Neuron (in vitro differentiated cells): ENCODE data around the gene SUMF1.
"Not testable (repeated sequence)": the region's sequence is repeated elsewhere in the genome, so short reads cannot be mapped to it uniquely, and the experiment has no call there.

Source experiments
- H2AFZ ChIP-seq: one replicate; pipeline ENCODE4 v1.6.1; 2013; ENCODE audit warnings: low read depth, mild to moderate bottlenecking, inconsistent platforms, low read length, moderate library complexity
- H3K27me3 ChIP-seq: one replicate; pipeline ENCODE4 v1.6.1; 2013; ENCODE audit warnings: low read length; ENCODE audit not compliant: insufficient read depth
- H3K36me3 ChIP-seq: one replicate; pipeline ENCODE4 v1.6.1; 2013; ENCODE audit warnings: low read length; ENCODE audit not compliant: insufficient read depth
- H3K4me1 ChIP-seq: one replicate; pipeline ENCODE4 v1.6.1; 2013; ENCODE audit warnings: low read length; ENCODE audit not compliant: insufficient read depth
- H3K4me3 ChIP-seq: 2 replicates; pipeline ENCODE4 v1.5.1; 2013; ENCODE audit warnings: mild to moderate bottlenecking, low read length, moderate library complexity
- H3K9me3 ChIP-seq: one replicate; pipeline ENCODE4 v1.6.1; 2013; ENCODE audit warnings: low read length

Gene SUMF1

DNA sequence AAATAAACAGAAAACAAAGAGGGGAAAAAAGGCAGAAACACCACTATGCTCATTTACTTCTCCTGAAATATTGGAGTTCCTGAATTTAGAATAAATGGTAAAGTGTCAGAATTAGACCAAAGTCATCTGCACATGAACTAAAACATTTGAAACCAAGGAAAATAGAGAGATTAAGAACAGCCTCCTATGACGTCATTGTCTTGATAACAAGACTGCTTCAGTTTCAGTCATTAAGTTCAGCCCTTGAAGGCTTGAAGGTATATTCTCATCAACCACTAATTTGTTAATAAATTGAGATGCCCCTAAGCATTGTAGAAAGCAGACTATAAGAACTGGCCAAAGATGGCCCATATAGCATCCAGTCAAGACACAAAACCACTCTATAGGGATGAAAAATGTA is 2.5 kb downstream of the SUMF1 start:
- H3K4me1 ChIP-seq: no peaks in the 10 kb centered on the region

DNA sequence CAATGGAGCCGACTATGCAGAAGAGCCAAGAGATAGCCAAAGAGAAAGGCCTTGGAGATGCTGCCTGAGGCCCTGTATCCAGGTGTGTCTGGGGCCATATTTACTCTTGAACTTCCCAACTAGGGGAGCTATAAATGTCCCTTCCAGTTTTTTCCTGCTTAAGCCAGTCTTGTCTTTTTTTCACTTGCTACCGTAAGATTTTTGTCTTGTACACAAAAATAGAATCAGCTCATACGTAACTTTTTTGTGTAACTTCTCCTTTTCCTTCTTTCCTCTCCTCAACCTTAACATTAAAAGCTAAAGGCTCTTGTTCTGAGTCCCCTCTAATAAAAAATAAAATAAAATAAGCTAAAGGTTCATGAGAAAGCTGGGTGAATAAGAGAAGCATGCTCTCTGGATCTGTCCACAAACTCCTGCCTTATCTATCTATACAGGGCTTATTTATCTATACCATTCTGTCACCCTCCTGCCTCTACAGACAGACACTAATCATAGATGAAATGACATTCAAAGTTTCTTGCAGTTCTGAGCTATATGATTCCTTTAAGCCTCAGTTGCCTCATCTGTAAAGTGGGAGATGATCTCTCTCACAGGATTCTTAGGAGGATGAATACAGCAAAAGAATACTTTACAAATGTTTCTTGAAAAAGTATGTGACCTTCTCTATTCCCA is 4.6 kb downstream of the SUMF1 start:
- H3K4me1 ChIP-seq: no peaks in the 10 kb centered on the region

More for the DNA sequence above, 2.5 kb downstream of the SUMF1 start:
- Histone ChIP-seq H3K4me3 (no peak overlapping the region), H3K27me3 (no peaks in the 10 kb centered on the region), H3K9me3 (no peaks in the 10 kb centered on the region), H3K36me3 (no peaks in the 10 kb centered on the region), H2AFZ (no peak overlapping the region)

GRCh38 chr3:4461468-4462090 is 5.5 kb downstream of the SUMF1 start:
- no peaks in the 10 kb centered on the region for H3K4me1 ChIP-seq
- no peaks in the 10 kb centered on the region for H3K9me3 ChIP-seq
- H3K4me3 ChIP-seq: no peak overlapping the region
- H2AFZ ChIP-seq: no peak overlapping the region
- H3K36me3 ChIP-seq: no peaks in the 10 kb centered on the region
- no peaks in the 10 kb centered on the region for H3K27me3 ChIP-seq

More for the DNA sequence above, 4.6 kb downstream of the SUMF1 start:
- Histone ChIP-seq H3K4me3 (no peak overlapping the region), H3K9me3 (no peaks in the 10 kb centered on the region), H2AFZ (no peak overlapping the region), H3K27me3 (no peaks in the 10 kb centered on the region), H3K36me3 (no peaks in the 10 kb centered on the region)

DNA sequence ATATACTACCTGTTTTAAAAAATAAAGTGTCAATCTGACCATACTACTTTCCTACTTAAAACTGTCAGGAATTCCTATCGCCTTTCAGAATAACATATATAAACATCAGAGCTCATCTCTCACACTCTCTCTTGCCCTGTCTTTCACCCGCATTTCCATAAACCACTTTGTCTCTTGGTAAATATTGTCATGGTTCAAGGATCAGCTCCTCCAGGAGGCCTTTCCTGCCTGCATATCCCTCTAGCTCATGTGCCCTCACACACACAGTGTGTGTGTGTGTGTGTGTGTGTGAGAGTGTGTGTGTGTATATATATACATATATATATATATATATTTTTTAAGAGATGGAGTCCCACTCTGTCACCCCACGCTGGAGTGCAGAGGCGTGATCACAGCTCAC is 6.7 kb downstream of the SUMF1 start:
- no peaks in the 10 kb centered on the region for H3K4me1 ChIP-seq
- H3K4me3 ChIP-seq: no peak overlapping the region
- H3K27me3 ChIP-seq: no peaks in the 10 kb centered on the region
- H3K36me3 ChIP-seq: no peaks in the 10 kb centered on the region
- no peaks in the 10 kb centered on the region for H3K9me3 ChIP-seq
- no peak overlapping the region for H2AFZ ChIP-seq

GRCh38 chr3:4458961-4459360 is 8.1 kb downstream of the SUMF1 start:
- Histone ChIP-seq H3K9me3 (no peaks in the 10 kb centered on the region), H3K27me3 (no peaks in the 10 kb centered on the region), H2AFZ (no peak overlapping the region), H3K4me3 (no peak overlapping the region), H3K4me1 (no peaks in the 10 kb centered on the region), H3K36me3 (no peaks in the 10 kb centered on the region)

DNA sequence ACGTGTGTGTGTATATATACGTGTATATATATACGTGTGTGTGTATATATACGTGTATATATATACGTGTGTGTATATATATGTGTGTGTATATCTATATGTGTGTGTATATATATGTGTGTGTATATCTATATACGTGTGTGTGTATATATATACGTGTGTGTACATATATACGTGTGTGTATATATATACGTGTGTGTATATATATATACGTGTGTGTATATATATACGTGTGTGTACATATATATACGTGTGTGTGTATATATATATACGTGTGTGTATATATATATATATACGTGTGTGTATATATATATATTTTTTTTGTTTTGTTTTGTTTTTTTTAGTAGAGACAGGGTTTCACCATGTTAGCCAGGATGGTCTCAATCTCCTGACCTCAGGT is 10.3 kb downstream of the SUMF1 start:
- H3K4me1 ChIP-seq, H2AFZ ChIP-seq, H3K9me3 ChIP-seq, H3K27me3 ChIP-seq, H3K36me3 ChIP-seq, H3K4me3 ChIP-seq: not testable (repeated sequence)

DNA sequence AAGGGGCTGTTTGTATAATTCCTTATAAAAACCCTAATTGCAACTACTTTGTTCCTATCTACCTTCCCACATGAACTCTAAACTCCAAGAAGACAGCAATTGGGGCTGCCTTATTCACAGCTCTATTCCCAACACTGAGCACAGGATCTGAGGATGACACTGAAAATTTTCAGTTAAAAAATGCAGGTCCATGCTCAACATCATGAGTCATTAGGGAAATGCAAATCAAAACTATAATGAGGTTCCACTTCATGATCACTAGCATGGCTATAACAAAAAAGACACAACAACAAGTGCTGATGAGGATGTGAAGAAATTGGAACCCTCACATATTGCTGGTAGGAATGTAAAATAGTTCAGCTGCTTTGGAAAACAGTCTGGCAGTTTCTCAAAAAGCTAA is 12.9 kb downstream of the SUMF1 start:
- no peaks in the 10 kb centered on the region for H3K4me1 ChIP-seq

DNA sequence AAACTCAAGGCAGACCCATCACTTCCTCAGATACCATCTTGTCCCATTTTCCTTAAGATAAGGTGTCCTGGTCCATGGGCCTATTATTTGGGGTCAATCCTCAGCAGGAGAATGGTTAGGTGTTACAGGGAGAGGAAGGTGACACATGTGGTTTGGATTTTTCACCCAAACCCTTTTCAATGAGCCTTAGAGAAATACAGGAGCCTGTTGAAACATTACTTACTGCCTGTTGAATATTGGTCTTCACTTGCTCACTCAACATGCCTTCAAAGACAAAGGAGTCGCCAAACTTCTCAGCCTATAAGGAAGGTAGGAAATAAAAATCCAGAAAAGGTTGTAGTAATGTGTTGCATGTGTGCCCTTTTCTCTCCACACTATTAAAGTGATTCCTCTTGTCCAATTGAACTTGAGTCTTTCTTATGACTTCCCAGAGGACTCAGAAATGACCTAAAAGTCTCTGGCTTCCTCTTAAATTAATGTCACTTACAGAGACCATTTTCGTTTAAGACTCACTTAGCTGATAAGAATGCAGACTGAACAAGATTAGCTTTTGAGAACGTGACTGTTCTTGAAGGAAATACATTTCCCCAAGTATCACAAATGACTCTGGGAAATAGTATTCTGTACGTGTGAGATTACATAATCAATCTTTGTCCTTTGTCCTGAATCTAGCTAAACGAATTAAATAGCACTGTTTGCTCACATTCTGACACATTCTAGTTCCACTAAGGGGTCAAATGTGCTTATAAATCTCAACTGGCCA is 17.8 kb downstream of the SUMF1 start:
- Histone ChIP-seq H2AFZ (no peak overlapping the region), H3K4me3 (no peak overlapping the region), H3K9me3 (no peaks in the 10 kb centered on the region), H3K4me1 (no peaks in the 10 kb centered on the region), H3K27me3 (no peaks in the 10 kb centered on the region), H3K36me3 (peaks cover 3% of the 10 kb centered on the region)

More for the DNA sequence above, 12.9 kb downstream of the SUMF1 start:
- Histone ChIP-seq H2AFZ (no peak overlapping the region), H3K4me3 (no peak overlapping the region), H3K36me3 (no peaks in the 10 kb centered on the region), H3K27me3 (no peaks in the 10 kb centered on the region), H3K9me3 (no peaks in the 10 kb centered on the region)

DNA sequence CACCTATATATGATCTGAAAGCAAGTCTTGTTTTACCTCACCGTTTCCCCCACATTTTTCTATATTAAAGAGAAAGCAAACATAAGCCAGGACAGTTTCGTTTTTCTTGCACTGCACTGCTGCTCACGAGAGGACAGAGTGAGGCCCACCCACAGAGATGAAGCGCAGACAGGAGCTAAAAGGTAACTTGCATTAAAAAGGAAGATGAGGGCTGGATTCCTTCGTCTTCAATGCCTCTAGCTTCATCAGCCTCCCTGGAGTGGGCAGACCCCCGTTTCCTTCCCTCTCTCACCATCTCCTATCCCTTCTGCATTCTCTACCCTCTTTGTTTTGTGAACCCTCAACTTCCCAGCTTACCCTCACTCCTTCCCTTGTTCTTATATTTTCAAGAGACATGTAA is 18.9 kb downstream of the SUMF1 start:
- peaks cover 3% of the 10 kb centered on the region for H3K36me3 ChIP-seq
- no peaks in the 10 kb centered on the region for H3K9me3 ChIP-seq
- no peaks in the 10 kb centered on the region for H3K27me3 ChIP-seq
- no peak overlapping the region for H3K4me3 ChIP-seq
- no peak overlapping the region for H2AFZ ChIP-seq
- H3K4me1 ChIP-seq: no peaks in the 10 kb centered on the region

DNA sequence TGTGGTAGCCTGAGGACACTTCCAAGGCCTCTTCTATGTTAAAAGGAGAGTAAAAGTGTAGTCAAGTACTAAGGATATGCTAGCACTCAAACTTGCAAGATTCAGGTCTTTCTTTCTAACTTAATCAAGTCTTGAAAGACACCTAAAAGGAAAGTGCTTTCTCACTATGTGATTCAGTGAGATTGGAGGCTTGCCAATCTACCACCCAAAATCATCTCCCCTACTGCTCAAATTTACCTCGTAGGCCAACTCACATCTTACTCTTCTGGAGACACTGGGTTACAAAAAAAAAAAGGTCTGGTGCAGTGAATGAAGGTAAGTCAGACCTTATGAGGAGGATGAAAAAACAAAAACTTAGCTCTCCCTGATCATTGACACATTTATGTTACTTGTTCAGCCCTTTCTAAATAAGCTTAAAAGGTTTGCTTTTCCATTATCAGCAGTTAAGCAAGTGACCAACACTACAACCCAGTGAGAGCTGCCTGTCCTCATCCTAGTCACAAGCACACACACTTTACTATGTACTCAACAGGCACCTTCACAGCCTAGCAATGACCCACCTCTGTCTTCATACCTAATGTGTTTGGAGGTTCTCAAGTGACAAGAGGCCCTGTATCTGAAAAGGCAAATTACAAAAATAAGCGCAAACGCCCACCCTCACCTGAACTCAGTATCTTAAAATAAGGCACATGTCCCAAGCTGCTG is 19.6 kb downstream of the SUMF1 start:
- Histone ChIP-seq H3K4me3 (no peak overlapping the region), H2AFZ (no peak overlapping the region), H3K36me3 (peaks cover 3% of the 10 kb centered on the region), H3K4me1 (no peaks in the 10 kb centered on the region), H3K9me3 (no peaks in the 10 kb centered on the region), H3K27me3 (no peaks in the 10 kb centered on the region)

DNA sequence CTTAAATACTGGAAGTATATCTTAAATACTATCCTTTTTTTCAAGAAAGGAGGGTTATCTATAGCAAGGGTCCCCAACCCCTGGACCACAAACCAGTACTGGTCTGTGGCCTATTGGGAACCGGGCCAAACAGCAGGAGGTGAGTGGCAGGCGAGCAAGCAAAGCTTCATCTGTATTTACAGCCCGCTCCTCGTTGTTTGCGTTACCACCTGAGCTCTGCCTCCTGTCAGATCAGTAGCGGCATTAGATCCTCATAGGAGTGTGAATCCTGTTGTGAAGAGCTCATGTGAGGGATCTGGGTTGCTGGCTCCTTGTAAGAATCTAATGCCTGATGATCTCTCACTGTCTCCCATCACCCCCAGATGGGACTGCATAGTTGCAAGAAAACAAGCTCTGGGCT is 26.1 kb downstream of the SUMF1 start:
- Histone ChIP-seq H3K4me3 (no peak overlapping the region), H3K27me3 (no peaks in the 10 kb centered on the region), H3K4me1 (no peaks in the 10 kb centered on the region), H3K36me3 (no peaks in the 10 kb centered on the region), H3K9me3 (no peaks in the 10 kb centered on the region), H2AFZ (no peak overlapping the region)

DNA sequence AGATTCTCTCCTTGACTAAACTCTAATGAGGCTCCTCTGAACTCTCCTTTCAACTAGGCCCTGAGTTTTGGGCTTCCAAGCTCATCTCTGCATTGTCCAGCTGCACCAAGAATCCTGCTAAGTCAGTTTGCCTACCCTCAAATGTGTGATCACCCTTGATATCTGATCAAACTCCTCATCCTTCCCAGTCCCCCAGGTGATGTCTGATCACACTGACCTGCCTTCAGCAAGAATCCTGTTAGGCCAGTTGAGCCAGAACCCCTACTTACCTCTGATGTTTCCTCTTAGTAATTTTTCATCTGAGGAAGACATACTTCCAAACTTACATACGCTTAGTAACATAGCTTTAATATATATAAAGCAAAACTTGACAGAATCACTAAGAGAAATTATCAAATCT is 28.8 kb downstream of the SUMF1 start:
- no peaks in the 10 kb centered on the region for H3K9me3 ChIP-seq
- no peaks in the 10 kb centered on the region for H3K4me1 ChIP-seq
- H3K27me3 ChIP-seq: no peaks in the 10 kb centered on the region
- H3K36me3 ChIP-seq: no peaks in the 10 kb centered on the region
- H3K4me3 ChIP-seq: no peak overlapping the region
- H2AFZ ChIP-seq: no peak overlapping the region

GRCh38 chr3:4432259-4432658 is 34.8 kb downstream of the SUMF1 start:
- H3K4me1 ChIP-seq: peaks cover 5% of the 10 kb centered on the region
- peaks cover 5% of the 10 kb centered on the region for H3K9me3 ChIP-seq
- H3K4me3 ChIP-seq: no peak overlapping the region
- no peaks in the 10 kb centered on the region for H3K36me3 ChIP-seq
- H2AFZ ChIP-seq: no peak overlapping the region
- no peaks in the 10 kb centered on the region for H3K27me3 ChIP-seq
